Astrocyte (in vitro differentiated cells and primary cell): ENCODE measurements around the gene HNRNPDL.

Source experiments
- CTCF ChIP-seq: IDR thresholded peaks from 2 replicates; pipeline ENCODE4 v1.5.1; 2011; ENCODE audit warnings: low read depth, mild to moderate bottlenecking, inconsistent platforms, low read length, moderate library complexity; ENCODE audit not compliant: insufficient read depth
- EZH2 ChIP-seq: IDR thresholded peaks from 2 replicates; pipeline ENCODE4 v1.6.1; 2012; ENCODE audit warnings: mild to moderate bottlenecking, low read length, inconsistent platforms; ENCODE audit not compliant: insufficient read depth

GRCh38 chr4:82432596-82432995 lies 2.3 kb upstream of the HNRNPDL start:
- TF ChIP-seq CTCF (no peak), EZH2 (no peak)
